ENCODE measurements around the gene ELAVL4.

DNA sequence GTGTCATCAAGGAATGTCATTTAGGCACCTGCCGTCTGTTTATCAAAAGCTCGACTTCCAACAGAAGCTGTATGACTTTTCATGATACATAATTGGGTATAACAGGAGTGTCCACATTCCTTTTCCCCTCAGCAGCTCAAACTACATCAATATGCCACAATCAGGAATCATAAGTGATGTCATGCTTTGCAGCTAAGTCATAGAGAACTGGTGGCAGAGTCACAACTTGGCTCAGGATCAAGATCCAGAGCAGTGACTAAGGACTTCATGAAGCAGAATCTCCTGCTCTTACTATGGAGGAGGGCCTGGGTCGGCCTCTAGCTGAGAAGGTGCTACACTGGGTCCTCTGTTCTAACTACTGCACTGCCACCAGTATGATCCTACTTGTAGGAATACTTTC, 48.4 kb upstream of the ELAVL4 start:
- TF ChIP-seq, protein P1, sequence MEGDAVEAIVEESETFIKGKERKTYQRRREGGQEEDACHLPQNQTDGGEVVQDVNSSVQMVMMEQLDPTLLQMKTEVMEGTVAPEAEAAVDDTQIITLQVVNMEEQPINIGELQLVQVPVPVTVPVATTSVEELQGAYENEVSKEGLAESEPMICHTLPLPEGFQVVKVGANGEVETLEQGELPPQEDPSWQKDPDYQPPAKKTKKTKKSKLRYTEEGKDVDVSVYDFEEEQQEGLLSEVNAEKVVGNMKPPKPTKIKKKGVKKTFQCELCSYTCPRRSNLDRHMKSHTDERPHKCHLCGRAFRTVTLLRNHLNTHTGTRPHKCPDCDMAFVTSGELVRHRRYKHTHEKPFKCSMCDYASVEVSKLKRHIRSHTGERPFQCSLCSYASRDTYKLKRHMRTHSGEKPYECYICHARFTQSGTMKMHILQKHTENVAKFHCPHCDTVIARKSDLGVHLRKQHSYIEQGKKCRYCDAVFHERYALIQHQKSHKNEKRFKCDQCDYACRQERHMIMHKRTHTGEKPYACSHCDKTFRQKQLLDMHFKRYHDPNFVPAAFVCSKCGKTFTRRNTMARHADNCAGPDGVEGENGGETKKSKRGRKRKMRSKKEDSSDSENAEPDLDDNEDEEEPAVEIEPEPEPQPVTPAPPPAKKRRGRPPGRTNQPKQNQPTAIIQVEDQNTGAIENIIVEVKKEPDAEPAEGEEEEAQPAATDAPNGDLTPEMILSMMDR (conservative IDR thresholded peaks at IDR 0.05 in 1 of 2, IDR thresholded peaks at IDR 0.05 in 1 of 2; ENCODE audit: low read depth in 1 of 2, low read length in 2 of 2), result no peak
- no peak for TF ChIP-seq EZH2 (IDR thresholded peaks at IDR 0.05; ENCODE audit: low read length, missing control alignments)
